Caco-2 (cell line): ENCODE results near the gene MDH1B. TPM values are rescaled to one million over a fixed set of nuclear protein-coding genes. Genes with fewer than 3 reads are reported as not detected.

Source experiments
- BruUV-seq: library from RNA; stranded (reverse); fragments of 400-500 nt; replicated peaks from 2 replicates; lab custom pipeline; 2021; lab: Mats Ljungman, UMichigan
- CTCF ChIA-PET: fragments of 300-600 bp; sonication (Branson Sonifier 250); formaldehyde crosslinking; loops from one replicate; lab custom pipeline; 2022; ENCODE audit warnings: antibody characterized with exemption; lab: Charles Lee
- POLR2A ChIA-PET: fragments of 300-600 bp; sonication (Branson Sonifier 250); formaldehyde crosslinking; loops from one replicate; lab custom pipeline; 2022; ENCODE audit warnings: antibody characterized with exemption; lab: Charles Lee
- DNase-seq, 2 experiments: peaks; one replicate each; pipeline versions ENCODE4 v3.0.0 to v3.0.0-alpha.2; 2020 to 2022
- H3K27me3 ChIP-seq: replicated peaks from 2 replicates; pipeline ENCODE4 v1.6.0; 2011; ENCODE audit warnings: low read length; ENCODE audit not compliant: control insufficient read depth, insufficient read depth
- H3K36me3 ChIP-seq: 2 replicates; pipeline ENCODE4 v1.5.1; 2011; ENCODE audit warnings: low read length; ENCODE audit not compliant: control insufficient read depth, insufficient read depth
- H3K4me1 ChIP-seq: fragments of 250-450 bp; sonication (Bioruptor Pico); 2 replicates; pipeline ENCODE4 v1.5.1; 2020; ENCODE audit warnings: mild to moderate bottlenecking
- H3K4me3 ChIP-seq: 2 replicates; pipeline ENCODE4 v1.5.1; 2011; ENCODE audit warnings: low read depth, mild to moderate bottlenecking, control low read depth, low read length
- H3K9me3 ChIP-seq: fragments of 250-450 bp; sonication (Bioruptor Pico); 2 replicates; pipeline ENCODE4 v1.5.1; 2020; ENCODE audit warnings: mild to moderate bottlenecking, moderate library complexity
- H3K27ac Mint-ChIP-seq: one replicate; pipeline ENCODE4 v1.8.0; 2022; ENCODE audit warnings: mixed read lengths; ENCODE audit not compliant: unreplicated experiment
- H3K27me3 Mint-ChIP-seq: one replicate; pipeline ENCODE4 v1.8.0; 2022; ENCODE audit warnings: mixed read lengths; ENCODE audit not compliant: insufficient read depth, unreplicated experiment
- H3K36me3 Mint-ChIP-seq: one replicate; pipeline ENCODE4 v1.8.0; 2022; ENCODE audit warnings: mild to moderate bottlenecking, mixed read lengths; ENCODE audit not compliant: insufficient read depth, unreplicated experiment
- H3K4me1 Mint-ChIP-seq: one replicate; pipeline ENCODE4 v1.8.0; 2022; ENCODE audit warnings: low read depth, mixed read lengths; ENCODE audit not compliant: unreplicated experiment
- H3K4me3 Mint-ChIP-seq: one replicate; pipeline ENCODE4 v1.8.0; 2022; ENCODE audit warnings: mild to moderate bottlenecking, moderate library complexity, mixed read lengths; ENCODE audit not compliant: unreplicated experiment
- H3K9me3 Mint-ChIP-seq: one replicate; pipeline ENCODE4 v1.8.0; 2022; ENCODE audit warnings: mixed read lengths; ENCODE audit not compliant: unreplicated experiment
- CTCF ChIP-seq, 2 experiments: fragments of 200-600 bp in 1 of 2; IDR thresholded peaks; 1 replicate in 1 of 2; 2 replicates in 1 of 2; pipeline versions ENCODE4 v1.5.1 to v1.8.0; 2011 to 2022; ENCODE audit warnings: antibody characterized with exemption in 1 of 2, control low read depth in 1 of 2, inconsistent platforms in 1 of 2, low read depth in 1 of 2, low read length in 1 of 2, mild to moderate bottlenecking in 1 of 2, moderate library complexity in 1 of 2; ENCODE audit not compliant: insufficient read depth in 1 of 2, severe bottlenecking in 1 of 2, unreplicated experiment in 1 of 2
- intact Hi-C: fragments of 100-400 bp; cut with micrococcal nuclease; formaldehyde crosslinking; loops from one replicate; pipeline ENCODE4 v1.10.0; 2022; ENCODE audit not compliant: unreplicated experiment
- total RNA-seq: library from RNA; stranded (reverse); gene quantifications from 2 replicates; pipeline ENCODE4 v1.2.3, GENCODE V29; 2022

The MDH1B gene
- total RNA-seq, 1 experiment from 2014 or later: 0.34 TPM

GRCh38 chr2:206780671-206781070 lies 15.5 kb upstream of the MDH1B start:
- Mint-ChIP-seq H3K36me3 (peaks cover 46% of the 10 kb centered on the region), H3K4me1 (no peaks in the 10 kb centered on the region), H3K4me3 (no peak overlapping the region), H3K27me3 (no peaks in the 10 kb centered on the region), H3K9me3 (peaks cover 22% of the 10 kb centered on the region), H3K27ac (no peak overlapping the region)
- H3K4me1 ChIP-seq: no peaks in the 10 kb centered on the region
- TF ChIP-seq CTCF (IDR thresholded peaks at IDR 0.05; ENCODE audit: insufficient read depth in 1 of 2, low read depth in 1 of 2, low read length in 1 of 2, severe bottlenecking in 1 of 2, unreplicated experiment in 1 of 2): no peak
- CTCF ChIA-PET: interaction anchor here (0.7 to 0.9 kb wide), 2 partner anchors 90 to 370 kb away, joined by 4 to 6 read pairs; no protein-coding TSS in a partner anchor
- H3K27me3 ChIP-seq: no peaks in the 10 kb centered on the region
- no peak for DNase-seq
- POLR2A ChIA-PET: no interaction called here
- BruUV-seq: no TSS peak
- intact Hi-C loops: loop anchor here (1.0 to 2.0 kb wide), 3 partner anchors 87 to 388 kb away; no protein-coding TSS in a partner anchor
- H3K4me3 ChIP-seq: no peak overlapping the region
- peaks cover 6% of the 10 kb centered on the region for H3K36me3 ChIP-seq
- peaks cover 3% of the 10 kb centered on the region; the same call in 1 of the 2 replicates for H3K9me3 ChIP-seq

GRCh38 chr2:206776432-206776831 lies 11.3 kb upstream of the MDH1B start:
- Mint-ChIP-seq H3K36me3 (peaks cover 52% of the 10 kb centered on the region), H3K4me3 (no peak overlapping the region), H3K9me3 (peaks cover 22% of the 10 kb centered on the region), H3K4me1 (no peaks in the 10 kb centered on the region), H3K27me3 (no peaks in the 10 kb centered on the region), H3K27ac (no peak overlapping the region)
- POLR2A ChIA-PET: no interaction called here
- Histone ChIP-seq H3K9me3 (peaks cover 3% of the 10 kb centered on the region; the same call in 1 of the 2 replicates), H3K4me3 (no peak overlapping the region), H3K4me1 (no peaks in the 10 kb centered on the region), H3K27me3 (no peaks in the 10 kb centered on the region), H3K36me3 (0 out of 2 replicates have a peak, but pooled peaks cover 1% of the 10 kb centered on the region)
- no TSS peak for BruUV-seq
- TF ChIP-seq CTCF (IDR thresholded peaks at IDR 0.05; ENCODE audit: insufficient read depth in 1 of 2, low read depth in 1 of 2, low read length in 1 of 2, severe bottlenecking in 1 of 2, unreplicated experiment in 1 of 2): no peak
- DNase-seq: no peak
- intact Hi-C loops: no loop called here
- CTCF ChIA-PET: no interaction called here

GRCh38 chr2:206774871-206775270 lies 9.7 kb upstream of the MDH1B start:
- no peaks in the 10 kb centered on the region for H3K27me3 Mint-ChIP-seq
- POLR2A ChIA-PET: no interaction called here
- no peaks in the 10 kb centered on the region for H3K4me1 ChIP-seq
- BruUV-seq: no TSS peak
- H3K27ac Mint-ChIP-seq: no peak overlapping the region
- H3K27me3 ChIP-seq: no peaks in the 10 kb centered on the region
- CTCF ChIA-PET: no interaction called here
- no peak for DNase-seq
- H3K4me1 Mint-ChIP-seq: no peaks in the 10 kb centered on the region
- H3K36me3 ChIP-seq: peaks cover 1% of the 10 kb centered on the region; the same call in 1 of the 2 replicates
- no peak for TF ChIP-seq CTCF (IDR thresholded peaks at IDR 0.05; ENCODE audit: insufficient read depth in 1 of 2, low read depth in 1 of 2, low read length in 1 of 2, severe bottlenecking in 1 of 2, unreplicated experiment in 1 of 2)
- intact Hi-C loops: no loop called here
- no peak overlapping the region for H3K4me3 Mint-ChIP-seq
- H3K9me3 ChIP-seq: peaks cover 3% of the 10 kb centered on the region; the same call in 1 of the 2 replicates
- H3K4me3 ChIP-seq: no peak overlapping the region
- peaks cover 65% of the 10 kb centered on the region for H3K36me3 Mint-ChIP-seq
- peaks cover 13% of the 10 kb centered on the region for H3K9me3 Mint-ChIP-seq
